Astrocyte (in vitro differentiated cells and primary cell): Measurements from ENCODE around the gene ROR2. TPM values are rescaled to one million over a fixed set of nuclear protein-coding genes. Genes with fewer than 3 reads are reported as not detected.

Experiments
- DNase-seq: peaks from one replicate; pipeline ENCODE4 v3.0.0-alpha.2; 2010; ENCODE audit warnings: low read depth
- FAIRE-seq: peaks from 2 replicates; lab custom pipeline; 2011; peaks lifted over from hg19 to GRCh38; lab: Jason Lieb, UNC
- H2AFZ ChIP-seq: 2 replicates; pipeline ENCODE4 v1.6.0; 2012; ENCODE audit warnings: low read depth, low read length, inconsistent platforms
- H3K27ac ChIP-seq: 2 replicates; pipeline ENCODE4 v1.5.1; 2011; ENCODE audit warnings: low read depth, low read length, inconsistent platforms
- H3K27me3 ChIP-seq: 2 replicates; pipeline ENCODE4 v1.6.0; 2011; ENCODE audit warnings: low read length, inconsistent platforms; ENCODE audit not compliant: insufficient read depth
- H3K36me3 ChIP-seq: 2 replicates; pipeline ENCODE4 v1.5.1; 2011; ENCODE audit warnings: low read length, inconsistent platforms; ENCODE audit not compliant: insufficient read depth
- H3K4me1 ChIP-seq: 2 replicates; pipeline ENCODE4 v1.5.1; 2011; ENCODE audit warnings: low read length, inconsistent platforms; ENCODE audit not compliant: insufficient read depth
- H3K4me2 ChIP-seq: 2 replicates; pipeline ENCODE4 v1.6.0; 2012; ENCODE audit warnings: low read length, inconsistent platforms
- H3K4me3 ChIP-seq: 2 replicates; pipeline ENCODE4 v1.5.1; 2011; ENCODE audit warnings: low read depth, mild to moderate bottlenecking, low read length, inconsistent platforms; ENCODE audit not compliant: insufficient read depth
- H3K79me2 ChIP-seq: 2 replicates; pipeline ENCODE4 v1.6.0; 2012; ENCODE audit warnings: mild to moderate bottlenecking, low read length, inconsistent platforms; ENCODE audit not compliant: insufficient read depth
- H3K9ac ChIP-seq: 2 replicates; pipeline ENCODE4 v1.6.0; 2012; ENCODE audit warnings: mild to moderate bottlenecking, low read length, inconsistent platforms
- H3K9me3 ChIP-seq: 2 replicates; pipeline ENCODE4 v1.5.1; 2012; ENCODE audit warnings: low read depth, mild to moderate bottlenecking, low read length, inconsistent platforms; ENCODE audit not compliant: insufficient read depth
- H4K20me1 ChIP-seq: 2 replicates; pipeline ENCODE4 v1.6.0; 2012; ENCODE audit warnings: low read length, inconsistent platforms; ENCODE audit not compliant: insufficient read depth
- H3K27ac Mint-ChIP-seq: one replicate; pipeline ENCODE4 v1.8.0; 2021; ENCODE audit warnings: mild to moderate bottlenecking, mixed read lengths; ENCODE audit not compliant: unreplicated experiment
- H3K27me3 Mint-ChIP-seq: one replicate; pipeline ENCODE4 v1.8.0; 2021; ENCODE audit warnings: low read depth, mixed read lengths; ENCODE audit not compliant: unreplicated experiment
- H3K36me3 Mint-ChIP-seq: one replicate; pipeline ENCODE4 v1.8.0; 2021; ENCODE audit warnings: low read depth, mixed read lengths; ENCODE audit not compliant: unreplicated experiment
- H3K4me1 Mint-ChIP-seq: one replicate; pipeline ENCODE4 v1.8.0; 2021; ENCODE audit warnings: low read depth, mixed read lengths; ENCODE audit not compliant: unreplicated experiment
- H3K4me3 Mint-ChIP-seq: one replicate; pipeline ENCODE4 v1.8.0; 2021; ENCODE audit warnings: mild to moderate bottlenecking, moderate library complexity, mixed read lengths; ENCODE audit not compliant: unreplicated experiment
- H3K9me3 Mint-ChIP-seq: one replicate; pipeline ENCODE4 v1.8.0; 2021; ENCODE audit warnings: mild to moderate bottlenecking, mixed read lengths; ENCODE audit not compliant: unreplicated experiment
- EZH2 ChIP-seq: IDR thresholded peaks from 2 replicates; pipeline ENCODE4 v1.6.1; 2012; ENCODE audit warnings: mild to moderate bottlenecking, low read length, inconsistent platforms; ENCODE audit not compliant: insufficient read depth
- total RNA-seq: library from RNA; stranded (reverse); gene quantifications from 2 replicates; pipeline ENCODE4 v1.2.1, GENCODE V29; 2021
- TF ChIP-seq, protein P1 (sequence below): IDR thresholded peaks from 2 replicates; pipeline ENCODE4 v1.5.1; 2011; ENCODE audit warnings: low read depth, mild to moderate bottlenecking, inconsistent platforms, low read length, moderate library complexity; ENCODE audit not compliant: insufficient read depth

Gene ROR2
- total RNA-seq, 1 donor from 2014 or later = 4.9 TPM

DNA sequence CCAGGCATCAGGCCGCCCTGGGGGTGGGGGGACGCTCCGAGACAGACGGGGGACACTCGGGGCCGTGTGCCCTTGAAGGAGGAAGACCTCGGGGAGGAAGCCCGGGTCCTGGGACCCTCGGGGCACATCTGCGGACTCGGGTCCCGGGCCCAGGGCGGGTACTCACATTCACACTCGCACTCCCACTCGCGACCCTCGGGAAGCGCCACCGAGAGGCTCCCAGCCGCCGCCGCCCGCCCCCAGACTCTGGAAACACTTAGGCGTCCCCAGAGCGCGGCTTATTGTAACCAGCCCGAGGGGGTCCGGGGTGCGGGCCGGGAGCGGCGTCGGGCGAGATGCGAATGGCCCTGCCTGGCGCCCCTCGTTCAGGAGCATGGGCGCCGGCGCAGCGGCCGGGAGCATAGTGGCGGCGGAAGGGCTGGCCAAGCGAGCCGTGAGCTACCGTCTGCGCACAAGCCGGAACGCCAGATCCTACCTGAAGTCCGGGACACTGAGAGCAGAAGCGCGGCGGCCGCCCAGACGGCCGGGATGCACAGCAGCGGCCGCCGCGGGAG, 559 bp downstream of the ROR2 start:
- peak overlapping the region; percentile 71 for H2AFZ ChIP-seq
- H3K9ac ChIP-seq = no peak overlapping the region
- H3K9me3 Mint-ChIP-seq = peaks cover 4% of the 10 kb centered on the region
- no peaks in the 10 kb centered on the region for H3K79me2 ChIP-seq
- H3K4me2 ChIP-seq = peak overlapping the region; percentile 82
- no peaks in the 10 kb centered on the region for H3K36me3 ChIP-seq
- peak overlapping the region; percentile 40 for H3K4me3 ChIP-seq
- no peak overlapping the region for H3K27ac ChIP-seq
- H3K36me3 Mint-ChIP-seq = peaks cover 4% of the 10 kb centered on the region
- DNase-seq (no peak), FAIRE-seq (no peak)
- TF ChIP-seq, protein P1, sequence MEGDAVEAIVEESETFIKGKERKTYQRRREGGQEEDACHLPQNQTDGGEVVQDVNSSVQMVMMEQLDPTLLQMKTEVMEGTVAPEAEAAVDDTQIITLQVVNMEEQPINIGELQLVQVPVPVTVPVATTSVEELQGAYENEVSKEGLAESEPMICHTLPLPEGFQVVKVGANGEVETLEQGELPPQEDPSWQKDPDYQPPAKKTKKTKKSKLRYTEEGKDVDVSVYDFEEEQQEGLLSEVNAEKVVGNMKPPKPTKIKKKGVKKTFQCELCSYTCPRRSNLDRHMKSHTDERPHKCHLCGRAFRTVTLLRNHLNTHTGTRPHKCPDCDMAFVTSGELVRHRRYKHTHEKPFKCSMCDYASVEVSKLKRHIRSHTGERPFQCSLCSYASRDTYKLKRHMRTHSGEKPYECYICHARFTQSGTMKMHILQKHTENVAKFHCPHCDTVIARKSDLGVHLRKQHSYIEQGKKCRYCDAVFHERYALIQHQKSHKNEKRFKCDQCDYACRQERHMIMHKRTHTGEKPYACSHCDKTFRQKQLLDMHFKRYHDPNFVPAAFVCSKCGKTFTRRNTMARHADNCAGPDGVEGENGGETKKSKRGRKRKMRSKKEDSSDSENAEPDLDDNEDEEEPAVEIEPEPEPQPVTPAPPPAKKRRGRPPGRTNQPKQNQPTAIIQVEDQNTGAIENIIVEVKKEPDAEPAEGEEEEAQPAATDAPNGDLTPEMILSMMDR = no peak
- TF ChIP-seq EZH2 = peak; percentile 75
- H4K20me1 ChIP-seq = no peaks in the 10 kb centered on the region
- peaks cover 45% of the 10 kb centered on the region for H3K27me3 ChIP-seq
- H3K9me3 ChIP-seq = peaks cover 6% of the 10 kb centered on the region
- H3K27ac Mint-ChIP-seq = no peak overlapping the region
- H3K4me3 Mint-ChIP-seq = peak overlapping the region; percentile 83
- H3K27me3 Mint-ChIP-seq = peaks cover 6% of the 10 kb centered on the region
- H3K4me1 ChIP-seq = peaks cover 5% of the 10 kb centered on the region
- H3K4me1 Mint-ChIP-seq = peaks cover 13% of the 10 kb centered on the region

DNA sequence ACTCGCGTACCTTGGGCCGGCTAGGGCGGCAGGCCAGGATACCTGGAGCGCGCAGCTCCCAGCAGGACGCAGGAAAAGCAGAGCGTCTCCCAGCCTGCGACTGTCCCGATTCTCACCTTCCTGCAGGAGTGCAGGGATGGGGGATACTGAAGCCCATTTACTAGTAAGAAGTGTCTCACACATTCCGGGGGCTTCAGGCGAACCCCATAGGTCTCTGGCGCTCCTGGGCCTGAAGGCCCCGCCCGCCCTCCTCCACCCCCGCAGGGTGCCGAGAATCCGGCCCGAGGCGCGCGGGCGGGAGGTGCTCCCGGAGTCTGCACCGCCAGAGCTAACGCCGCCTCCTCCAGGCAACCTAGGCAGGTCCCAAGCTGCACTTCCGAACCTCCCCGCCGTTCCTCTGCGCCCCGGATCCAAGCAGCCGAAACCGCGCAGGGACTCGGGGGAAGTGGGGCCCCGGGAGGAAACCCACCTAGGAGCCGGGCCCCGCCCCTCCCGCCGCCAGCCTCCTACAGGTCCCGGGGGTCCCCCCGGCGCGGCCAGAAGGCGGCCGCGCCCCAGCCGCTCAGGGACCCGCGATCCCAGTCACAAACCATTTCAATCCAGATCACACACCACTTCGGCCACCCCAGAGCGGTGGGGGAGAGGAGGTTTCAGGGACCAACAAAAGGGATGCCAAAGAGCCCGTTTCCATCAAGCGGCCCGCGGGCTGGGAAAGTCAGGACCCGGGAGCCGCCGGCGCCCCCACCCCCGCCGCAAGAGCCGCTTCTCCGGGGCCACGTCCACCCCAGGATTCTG, 1.2 kb downstream of the ROR2 start:
- TF ChIP-seq EZH2 = peak; percentile 74
- TF ChIP-seq, protein P1 = no peak
- H3K27ac Mint-ChIP-seq = no peak overlapping the region
- peak overlapping the region; percentile 46 for H2AFZ ChIP-seq
- DNase-seq (peak; percentile 22), FAIRE-seq (no peak)
- peak overlapping the region; percentile 83 for H3K4me3 Mint-ChIP-seq
- H3K4me1 ChIP-seq = peaks cover 4% of the 10 kb centered on the region
- H3K4me1 Mint-ChIP-seq = peaks cover 11% of the 10 kb centered on the region
- peaks cover 4% of the 10 kb centered on the region for H3K9me3 Mint-ChIP-seq
- H3K4me2 ChIP-seq = peak overlapping the region; percentile 82
- no peaks in the 10 kb centered on the region for H4K20me1 ChIP-seq
- peak overlapping the region; percentile 21 for H3K4me3 ChIP-seq
- H3K36me3 ChIP-seq = no peaks in the 10 kb centered on the region
- H3K36me3 Mint-ChIP-seq = peaks cover 4% of the 10 kb centered on the region
- no peaks in the 10 kb centered on the region for H3K79me2 ChIP-seq
- H3K27me3 Mint-ChIP-seq = peaks cover 6% of the 10 kb centered on the region
- H3K9me3 ChIP-seq = peaks cover 6% of the 10 kb centered on the region
- no peak overlapping the region for H3K27ac ChIP-seq
- peak overlapping the region; percentile 6 for H3K9ac ChIP-seq
- peaks cover 51% of the 10 kb centered on the region for H3K27me3 ChIP-seq
